Islet precursor cell (in vitro differentiated cells): ENCODE measurements around the gene TRAF2.

Experiments
- DNase-seq: peaks from one replicate; pipeline ENCODE4 v3.0.0-alpha.2; 2018

The TRAF2 gene

DNA sequence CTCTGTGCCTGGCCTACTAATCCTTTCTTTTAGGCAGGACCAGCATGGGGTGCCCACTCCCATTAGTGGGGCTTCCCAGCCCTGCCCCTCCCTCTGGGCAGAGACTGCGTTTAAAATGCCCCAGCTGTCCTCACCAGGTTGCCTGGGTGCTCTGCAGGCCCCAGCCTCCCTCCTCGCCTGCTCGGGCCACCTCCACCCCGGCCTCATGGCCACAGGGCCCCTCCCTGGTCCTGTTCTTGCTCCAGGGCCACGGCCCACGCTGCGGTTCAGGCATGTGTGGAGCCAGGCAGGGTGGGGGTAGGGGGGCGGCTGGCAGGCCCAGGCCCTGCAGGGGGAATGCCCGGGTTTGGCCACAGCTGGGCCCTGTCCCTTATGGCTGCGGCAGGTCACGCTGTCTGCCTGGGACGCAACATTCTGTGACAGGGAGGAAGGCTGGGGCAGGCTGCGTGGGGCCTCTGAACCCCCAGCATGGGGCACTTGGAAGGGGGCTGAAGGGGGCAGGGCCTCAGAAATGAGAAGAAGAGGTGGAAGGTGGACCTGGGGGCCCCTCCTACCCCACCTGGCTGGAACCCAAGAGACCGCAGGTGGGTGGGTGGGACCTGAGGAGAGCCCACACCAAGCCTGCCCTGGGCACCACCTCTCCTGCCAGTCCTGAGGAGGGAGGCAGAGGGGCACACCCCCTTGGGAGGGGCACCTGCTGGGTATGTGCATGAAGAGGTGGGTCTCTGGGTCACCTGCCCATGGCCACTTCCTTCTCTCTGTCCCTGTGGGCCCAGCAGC is 65.4 kb downstream of the TRAF2 start, which contains the start of gene LCN12:
Gene LCN12 (plus strand): TSS at position 733 of the 780 bp plus-strand sequence. CDS start 55 bp downstream, outside the sequence.
- no peak for DNase-seq

GRCh38 chr9:136952321-136952850 is 66.1 kb downstream of the TRAF2 start:
- no peak for DNase-seq

GRCh38 chr9:136952876-136953770 is 66.8 kb downstream of the TRAF2 start:
- DNase-seq, result no peak

DNA sequence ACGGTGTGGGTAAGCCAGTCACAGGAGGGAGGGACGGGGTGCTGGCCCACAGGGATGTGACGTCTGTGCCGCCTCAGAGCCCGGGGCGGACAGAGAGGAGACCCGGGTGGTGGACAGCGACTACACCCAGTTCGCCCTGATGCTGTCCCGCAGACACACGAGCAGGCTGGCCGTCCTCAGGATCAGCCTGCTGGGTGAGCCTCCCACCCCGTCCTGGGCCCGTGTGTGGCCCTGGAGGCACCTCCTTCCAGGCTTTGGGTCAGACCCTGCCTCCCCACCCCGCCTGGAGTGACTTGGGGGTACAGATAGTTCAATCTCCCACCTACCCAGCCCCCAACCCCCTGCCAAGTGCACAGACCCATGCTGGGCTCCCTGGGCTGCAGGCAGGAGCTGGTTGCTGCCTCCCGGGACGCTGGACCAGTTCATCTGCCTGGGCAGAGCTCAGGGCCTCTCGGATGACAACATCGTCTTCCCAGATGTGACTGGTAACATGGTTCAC is 67.5 kb downstream of the TRAF2 start:
- no peak for DNase-seq

DNA sequence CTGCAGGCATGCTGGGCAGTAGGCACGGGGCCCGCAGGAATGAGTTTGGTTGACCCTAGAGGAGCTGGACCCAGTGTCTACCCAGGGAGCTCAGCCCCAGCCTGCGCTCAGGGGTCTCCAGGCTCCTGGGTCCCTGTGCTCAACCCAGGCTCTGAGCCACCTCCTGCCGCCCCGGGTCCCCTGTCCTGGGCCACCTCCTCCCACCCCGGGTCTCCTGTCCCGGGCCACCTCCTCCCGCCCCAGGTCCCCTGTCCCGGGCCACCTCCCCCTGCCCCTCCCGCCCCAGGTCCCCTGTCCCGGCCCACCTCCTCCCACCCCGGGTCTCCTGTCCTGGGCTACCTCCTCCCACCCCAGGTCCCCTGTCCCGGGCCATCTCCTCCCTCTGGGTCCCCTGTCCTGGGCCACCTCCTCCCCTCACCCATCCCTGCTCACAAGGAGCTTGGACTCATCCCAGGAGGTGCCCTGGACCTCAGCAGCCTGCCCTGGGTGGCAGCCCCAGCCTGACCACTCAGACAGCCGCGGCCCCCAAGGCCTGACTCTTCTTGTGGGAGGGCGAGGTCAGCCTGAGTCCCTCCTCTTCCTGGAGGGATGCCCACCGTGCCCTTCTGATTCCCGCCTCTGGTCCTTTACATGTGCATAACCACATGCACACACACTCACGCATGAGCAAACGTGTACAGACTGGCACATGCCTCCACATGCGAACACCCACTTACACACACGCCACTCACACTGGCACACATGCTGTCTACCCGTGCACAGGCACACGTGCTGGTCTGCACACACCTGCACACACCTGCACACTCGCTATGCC is 68.2 kb downstream of the TRAF2 start:
- no peak for DNase-seq

DNA sequence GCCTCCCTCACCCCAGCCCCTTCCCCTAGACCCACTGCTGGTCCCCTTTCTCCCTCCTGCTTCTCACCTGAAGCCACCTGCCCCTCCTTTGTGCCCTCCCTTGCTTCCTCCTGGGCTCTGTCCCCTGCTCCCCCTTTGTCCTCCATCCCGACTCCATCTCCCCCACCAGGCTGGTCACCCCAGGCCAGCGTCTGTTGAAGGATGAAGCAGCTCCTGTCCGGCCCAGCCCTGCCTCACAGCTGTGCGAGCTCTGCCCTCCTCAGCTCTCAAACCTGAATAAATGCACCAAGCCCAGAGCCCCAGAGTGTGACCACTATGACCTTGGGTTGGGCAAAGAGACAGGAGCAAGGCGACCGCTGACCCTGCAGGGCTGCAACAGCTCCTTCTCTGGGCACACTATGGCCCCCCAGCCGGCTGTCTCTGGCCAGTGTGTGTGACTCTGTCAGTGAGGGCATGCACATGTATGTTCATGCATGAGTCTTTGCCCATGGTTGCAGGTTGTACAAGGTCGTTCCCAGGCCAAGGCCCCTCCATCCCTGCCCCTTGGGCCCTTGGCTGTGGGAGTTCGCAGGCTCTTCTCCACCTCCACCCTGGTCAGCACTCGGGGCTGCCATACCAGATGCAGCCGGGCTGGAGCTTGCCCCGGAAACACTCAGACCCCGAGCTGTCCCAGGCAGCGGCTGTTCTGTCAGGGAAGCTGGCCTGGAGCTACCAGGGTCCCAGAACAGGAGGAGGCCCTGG is 69.1 kb downstream of the TRAF2 start:
- DNase-seq, result no peak

GRCh38 chr9:136955943-136956335 is 69.6 kb downstream of the TRAF2 start:
- DNase-seq, result no peak

DNA sequence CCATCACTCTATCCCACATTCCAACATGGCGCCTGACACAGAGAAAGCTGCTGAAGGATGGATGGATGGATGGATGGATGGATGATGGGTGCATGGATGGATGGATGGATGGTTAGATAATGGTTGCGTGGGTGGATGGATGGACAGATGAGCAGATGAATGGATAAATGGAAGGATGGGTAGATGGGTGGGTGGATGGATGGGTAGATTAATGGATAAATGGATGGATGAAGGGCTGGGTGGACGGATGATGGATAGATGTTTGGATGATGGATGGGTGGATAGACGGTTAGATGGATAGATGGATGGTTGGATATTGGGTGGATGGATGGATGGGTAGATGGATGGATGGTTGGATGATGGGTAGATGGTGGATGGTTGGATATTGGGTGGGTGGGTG is 70.3 kb downstream of the TRAF2 start:
- DNase-seq, result no peak

GRCh38 chr9:136957461-136957860 is 71.1 kb downstream of the TRAF2 start:
- DNase-seq, result no peak

DNA sequence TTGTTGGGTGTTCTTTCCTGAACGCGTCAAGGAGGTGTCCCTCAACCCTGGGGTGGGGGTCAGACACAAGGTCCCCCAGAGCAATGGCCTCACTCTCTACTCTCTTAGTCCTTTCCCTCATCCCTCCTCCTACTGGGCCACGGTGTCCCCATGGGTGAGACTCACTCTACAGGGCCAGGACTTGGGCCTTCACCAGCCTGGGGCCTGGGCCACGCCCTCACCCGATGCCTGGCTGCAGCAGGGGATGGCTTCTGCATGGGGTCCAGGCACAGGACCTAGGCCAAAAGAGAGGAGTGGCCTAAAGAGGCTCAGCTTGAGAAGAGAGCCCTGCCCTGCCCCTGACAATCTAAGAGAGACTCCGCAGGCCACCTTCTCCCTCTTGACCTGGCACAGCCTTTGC is 71.6 kb downstream of the TRAF2 start:
- no peak for DNase-seq

- DNase-seq, result no peak
These were observed 72.2 kb downstream of the TRAF2 start for GRCh38 chr9:136958473-136958872.

- no peak for DNase-seq
These were observed 72.9 kb downstream of the TRAF2 start for GRCh38 chr9:136958898-136959850.

DNA sequence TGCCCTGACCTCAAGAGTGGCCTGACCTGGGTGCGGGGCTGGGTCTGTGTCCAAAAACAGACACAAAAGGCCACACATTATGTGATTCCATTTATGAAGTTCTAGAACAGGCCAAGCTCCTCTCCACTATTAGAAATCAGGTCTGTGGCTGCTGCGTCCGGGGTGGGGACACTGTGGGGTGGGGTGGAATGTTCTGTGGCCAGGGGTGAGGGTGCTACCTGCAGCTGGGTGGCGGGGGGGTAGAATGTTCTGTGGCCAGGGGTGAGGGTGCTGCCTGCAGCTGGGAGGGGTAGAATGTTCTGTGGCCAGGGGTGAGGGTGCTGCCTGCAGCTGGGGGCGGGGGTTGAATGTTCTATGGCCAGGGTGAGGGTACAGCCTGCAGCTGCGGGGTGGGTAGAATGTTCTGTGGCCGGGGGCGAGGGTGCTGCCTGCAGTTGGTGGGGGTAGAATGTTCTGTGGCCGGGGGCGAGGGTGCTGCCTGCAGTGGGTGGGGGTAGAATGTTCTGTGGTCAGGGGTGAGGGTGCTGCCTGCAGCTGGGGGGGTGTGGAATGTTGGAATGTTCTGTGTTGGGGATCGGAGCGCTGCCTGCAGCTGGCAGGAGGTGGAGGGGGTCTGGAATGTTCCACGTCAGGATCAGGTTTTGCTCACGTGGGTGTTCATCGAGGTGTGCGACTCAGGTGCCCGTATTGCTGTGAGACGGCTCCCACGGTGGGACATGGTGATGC is 74.1 kb downstream of the TRAF2 start:
- no peak for DNase-seq

DNA sequence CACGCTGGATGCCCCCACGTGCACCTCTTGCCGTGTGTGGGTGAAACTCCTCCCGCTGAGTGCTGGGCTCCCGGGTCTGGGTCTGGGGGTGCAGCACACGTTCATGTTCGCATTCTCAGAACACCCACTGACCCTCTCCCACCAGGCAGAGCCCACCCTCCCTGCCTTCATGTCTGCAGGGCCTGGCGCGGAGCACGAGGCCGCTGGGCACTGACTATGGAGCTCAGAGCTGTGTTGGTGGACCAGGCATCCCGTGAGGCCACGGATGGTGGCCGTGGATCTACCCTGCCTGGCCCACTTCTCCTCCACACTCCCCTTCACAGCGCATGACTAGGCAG is 74.6 kb downstream of the TRAF2 start:
- DNase-seq, result no peak

DNA sequence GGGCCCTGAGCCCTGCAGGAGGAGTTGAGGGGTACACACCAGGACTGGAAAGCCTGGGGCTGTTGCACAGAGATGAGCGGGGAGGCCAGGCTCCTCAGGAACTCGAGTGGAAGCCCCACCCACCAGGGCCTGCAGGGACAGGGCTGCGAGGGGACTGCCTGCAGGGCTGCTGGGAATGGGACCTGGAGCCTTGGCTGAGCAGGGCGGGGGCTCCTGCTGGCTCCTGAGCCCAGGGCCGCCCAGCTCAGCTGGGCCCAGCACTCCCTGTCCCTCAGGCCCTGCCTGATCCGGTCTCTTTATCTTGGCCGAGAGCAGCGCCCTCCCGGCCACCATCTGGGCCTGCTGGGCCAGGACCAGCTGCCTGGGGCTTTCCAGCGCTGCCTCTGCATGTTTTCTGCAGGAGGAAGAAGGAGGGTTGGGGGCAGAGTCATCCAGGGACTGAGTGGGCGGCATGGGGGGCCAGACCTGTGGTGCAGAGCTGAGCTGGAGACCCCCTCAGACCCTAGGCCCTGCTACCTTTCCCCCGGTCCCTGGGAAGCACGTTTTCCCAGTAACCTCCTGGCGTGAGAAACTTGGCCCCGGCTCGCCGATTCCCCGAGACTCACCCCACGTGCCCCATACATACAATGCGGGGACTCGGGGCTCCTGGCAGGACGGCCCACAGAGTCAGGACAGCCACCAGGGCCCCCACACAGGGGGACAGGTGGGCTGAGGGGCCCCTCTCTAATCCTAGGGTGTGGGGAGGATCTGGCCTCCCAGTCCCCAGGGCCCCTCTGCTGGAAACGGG is 75.2 kb downstream of the TRAF2 start:
- no peak for DNase-seq

- no peak for DNase-seq
These were observed 75.8 kb downstream of the TRAF2 start for GRCh38 chr9:136962163-136962562.

DNA sequence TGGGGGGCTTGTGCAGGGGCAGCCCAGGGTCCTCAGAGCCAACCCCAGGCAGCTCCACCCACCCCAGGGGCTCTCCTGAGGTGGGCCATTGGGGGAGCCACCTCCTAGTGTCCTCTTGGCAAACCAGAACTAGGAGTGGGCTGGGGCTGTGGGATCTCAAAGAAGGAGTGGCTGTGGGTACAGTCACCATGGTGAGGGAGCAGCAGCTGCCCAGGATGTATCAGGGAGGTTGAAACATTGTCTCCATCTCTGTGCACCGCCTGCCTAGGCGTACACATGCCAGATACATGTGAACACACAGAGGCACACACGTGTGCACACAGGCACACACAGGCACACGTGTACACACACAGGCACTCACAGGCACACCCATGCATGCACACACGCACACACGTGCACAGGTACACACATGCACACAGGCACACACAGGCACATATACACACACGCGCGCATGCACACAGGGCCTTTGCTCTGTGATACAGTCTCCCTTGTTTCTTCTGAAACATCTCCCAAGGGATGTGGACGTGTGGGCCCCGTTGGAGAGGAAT is 76.5 kb downstream of the TRAF2 start:
- DNase-seq, result no peak

GRCh38 chr9:136963341-136963740 is 77.0 kb downstream of the TRAF2 start:
- no peak for DNase-seq

DNA sequence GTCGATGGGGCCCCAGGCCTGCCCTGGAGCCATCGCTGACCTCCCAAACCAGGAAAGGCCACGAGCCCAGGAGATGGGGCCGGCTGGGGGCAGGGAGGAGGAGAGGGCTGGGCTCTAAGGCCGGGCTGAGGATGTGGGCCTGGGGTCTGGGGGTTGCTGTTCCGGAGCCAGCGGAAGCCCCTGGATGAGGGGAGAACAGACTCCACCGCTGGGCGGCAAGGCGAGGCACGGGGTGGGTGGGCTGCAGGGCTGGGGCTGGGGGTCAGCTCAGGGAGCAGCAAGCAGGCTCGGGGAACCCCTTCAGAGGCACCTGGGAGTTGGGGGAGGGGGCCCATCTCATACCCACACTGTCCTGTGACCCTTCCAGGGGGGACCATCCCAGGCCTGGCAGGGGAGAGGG is 77.4 kb downstream of the TRAF2 start:
- DNase-seq, result no peak
